ENCODE results near the gene PSMB2.

Gene PSMB2

DNA sequence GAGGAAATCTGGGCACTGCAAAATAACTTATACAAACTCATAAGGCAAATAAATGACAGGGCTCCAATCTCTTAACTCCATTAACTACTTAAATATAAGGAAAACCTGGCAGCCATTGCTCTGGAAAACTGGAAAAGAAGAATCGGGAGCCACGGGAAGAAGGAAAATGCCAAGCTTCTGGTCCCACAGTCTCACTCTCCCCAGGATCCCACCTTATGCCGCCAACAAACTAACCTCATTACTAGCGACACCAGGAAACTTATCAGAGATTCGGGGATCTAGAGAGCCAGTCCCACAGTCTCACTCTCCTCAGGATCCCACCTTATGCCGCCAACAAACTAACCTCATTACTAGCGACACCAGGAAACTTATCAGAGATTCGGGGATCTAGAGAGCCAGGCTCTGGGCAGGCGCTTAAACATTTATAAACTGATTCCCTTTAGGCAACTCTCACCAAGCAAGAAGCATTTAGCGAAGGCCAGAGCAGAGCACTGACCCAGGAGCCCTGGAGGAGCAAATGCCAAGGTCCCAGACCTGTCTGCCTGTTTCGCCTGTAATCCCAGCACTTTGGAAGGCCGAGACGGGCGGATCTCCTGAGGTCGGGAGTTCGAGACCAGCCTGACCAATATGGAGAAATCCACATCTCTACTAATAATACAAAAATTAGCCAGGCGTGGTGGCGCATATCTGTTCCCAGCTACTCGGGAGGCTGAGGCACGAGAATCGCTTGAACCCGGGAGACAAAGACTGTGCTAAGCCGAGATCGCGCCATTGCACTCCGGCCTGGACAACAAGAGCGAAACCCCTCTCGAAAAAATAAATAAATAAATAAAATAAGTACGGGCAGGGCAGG, 720 bp downstream of the PSMB2 start:
- DNase-seq, result no peak

DNA sequence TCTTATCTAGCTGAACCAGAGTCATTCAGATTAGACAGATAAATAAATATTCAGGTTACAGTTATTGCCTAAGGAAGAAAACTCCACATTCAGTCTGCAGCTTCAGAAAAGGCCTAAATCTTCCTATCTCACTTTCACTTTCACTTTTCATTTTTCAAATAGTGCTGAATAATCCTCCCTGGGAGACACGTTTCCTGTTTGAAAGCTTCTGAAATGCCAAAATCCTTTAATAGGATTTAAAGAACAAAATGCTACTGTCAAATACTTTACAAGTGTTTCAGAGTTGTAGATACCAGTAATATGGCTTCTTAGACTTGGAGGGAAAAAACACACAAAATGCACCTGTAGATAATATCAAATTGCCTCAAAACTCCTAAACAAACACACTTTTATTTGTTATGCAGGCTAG, 3.9 kb downstream of the PSMB2 start:
- no peak for DNase-seq

- no peak for DNase-seq
Measured at GRCh38 chr1:35633547-35633946, 7.8 kb downstream of the PSMB2 start.

DNA sequence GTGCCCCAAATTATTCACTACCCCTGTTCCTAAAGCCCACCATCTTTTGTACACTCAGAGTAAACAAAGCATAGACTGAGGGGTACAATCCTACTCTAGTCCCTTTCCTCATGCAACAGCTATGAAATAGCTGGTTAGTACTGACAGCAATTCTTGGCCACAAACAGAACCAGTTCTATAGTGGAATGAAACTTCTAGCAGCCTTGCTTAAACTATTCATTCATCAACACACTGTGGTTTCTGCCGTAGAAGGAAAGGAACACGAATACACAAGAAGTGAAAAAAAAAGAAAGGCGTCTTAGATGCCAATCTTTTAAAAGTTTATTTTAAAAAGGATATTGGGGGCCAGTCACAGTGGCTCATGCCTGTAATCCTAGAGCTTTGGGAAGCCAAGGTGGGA, 9.9 kb downstream of the PSMB2 start:
- no peak for DNase-seq

- DNase-seq, result no peak
Measured at GRCh38 chr1:35629051-35629450, 12.3 kb downstream of the PSMB2 start.

DNA sequence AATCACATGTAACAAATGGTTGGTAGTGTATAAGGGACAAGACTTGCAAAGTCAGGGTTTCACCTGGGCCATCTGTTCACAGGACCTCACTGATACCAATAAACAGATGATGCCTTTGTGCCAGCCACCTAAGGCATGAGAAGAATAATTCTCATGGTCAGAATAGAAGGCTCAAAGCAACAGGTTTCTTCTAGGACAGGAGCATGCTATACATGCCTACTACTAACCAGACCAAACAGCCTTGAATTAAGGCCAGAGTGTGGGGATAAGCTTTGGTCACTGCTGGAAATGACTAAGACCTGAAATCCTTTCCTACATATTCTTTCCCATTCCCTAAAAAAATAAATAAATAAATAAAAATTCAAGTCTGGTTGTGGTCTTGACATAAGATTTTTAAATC, 17.5 kb downstream of the PSMB2 start:
- DNase-seq, result no peak

DNA sequence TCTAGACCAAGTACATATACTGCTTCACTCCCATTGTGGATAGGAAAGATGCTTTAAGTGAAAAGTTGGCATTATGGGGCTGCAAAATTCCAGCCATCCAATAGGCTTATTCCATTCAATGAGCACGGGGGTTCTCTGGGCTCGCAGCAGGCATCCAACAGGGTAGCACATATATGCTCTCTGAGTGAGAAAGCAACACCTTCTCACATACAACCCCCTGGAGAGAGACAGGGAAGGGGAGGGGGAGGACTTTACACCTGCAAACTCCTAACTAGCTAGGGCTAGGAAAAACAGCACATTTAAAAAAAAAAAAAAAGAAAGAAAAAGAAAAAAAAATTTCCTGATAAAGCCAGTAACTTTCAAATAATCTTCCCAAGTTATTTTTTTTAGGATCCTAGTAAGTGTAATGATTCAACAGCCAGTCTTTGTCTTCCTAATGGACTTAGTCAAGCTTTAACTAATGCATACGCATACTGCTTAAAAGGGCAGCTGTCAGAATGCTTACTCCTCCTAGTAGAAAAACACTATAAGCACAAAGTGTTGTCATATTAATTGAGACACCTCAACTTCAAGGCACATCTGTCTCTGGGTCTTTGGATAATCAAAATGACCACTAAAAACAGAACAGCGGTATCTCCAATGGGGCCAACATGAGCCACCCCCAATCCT, 18.7 kb downstream of the PSMB2 start:
- no peak for DNase-seq

- DNase-seq, result no peak
Measured at GRCh38 chr1:35619237-35620121, 21.8 kb downstream of the PSMB2 start.

GRCh38 chr1:35615440-35615839, 25.9 kb downstream of the PSMB2 start:
- DNase-seq, result no peak

- DNase-seq, result no peak
Measured at GRCh38 chr1:35611655-35612054, 29.7 kb downstream of the PSMB2 start.

- no peak for DNase-seq
Measured at GRCh38 chr1:35605867-35606182, 35.5 kb downstream of the PSMB2 start.

GRCh38 chr1:35605071-35605866, 36.1 kb downstream of the PSMB2 start:
- no peak for DNase-seq

- DNase-seq, result no peak
Measured at GRCh38 chr1:35603941-35604340, 37.4 kb downstream of the PSMB2 start.

GRCh38 chr1:35603468-35603867, 37.9 kb downstream of the PSMB2 start:
- no peak for DNase-seq

- DNase-seq, result no peak
Measured at GRCh38 chr1:35600593-35600992, 40.7 kb downstream of the PSMB2 start.

DNA sequence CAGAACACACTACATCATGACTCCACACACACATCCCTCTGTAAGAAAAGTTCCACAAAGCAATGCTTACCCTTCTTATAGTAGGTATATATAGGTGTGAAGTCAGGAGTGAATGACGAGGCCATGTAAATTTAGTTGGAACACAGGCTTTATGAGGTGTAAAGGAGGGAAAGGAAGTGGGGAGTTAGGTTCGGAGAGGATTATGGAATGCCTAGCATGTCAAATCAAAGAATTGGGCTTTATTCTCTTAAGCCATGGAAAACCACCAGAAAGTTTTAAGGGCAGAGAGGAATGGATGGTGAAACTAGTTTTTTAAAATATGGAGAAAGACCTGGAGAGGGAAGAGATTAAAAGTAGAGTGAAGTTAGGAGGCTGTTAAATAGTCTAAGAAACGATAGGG, 41.9 kb downstream of the PSMB2 start:
- no peak for DNase-seq

- no peak for DNase-seq
Measured at GRCh38 chr1:35598895-35599294, 42.4 kb downstream of the PSMB2 start.

GRCh38 chr1:35597870-35598269, 43.5 kb downstream of the PSMB2 start:
- DNase-seq, result no peak

DNA sequence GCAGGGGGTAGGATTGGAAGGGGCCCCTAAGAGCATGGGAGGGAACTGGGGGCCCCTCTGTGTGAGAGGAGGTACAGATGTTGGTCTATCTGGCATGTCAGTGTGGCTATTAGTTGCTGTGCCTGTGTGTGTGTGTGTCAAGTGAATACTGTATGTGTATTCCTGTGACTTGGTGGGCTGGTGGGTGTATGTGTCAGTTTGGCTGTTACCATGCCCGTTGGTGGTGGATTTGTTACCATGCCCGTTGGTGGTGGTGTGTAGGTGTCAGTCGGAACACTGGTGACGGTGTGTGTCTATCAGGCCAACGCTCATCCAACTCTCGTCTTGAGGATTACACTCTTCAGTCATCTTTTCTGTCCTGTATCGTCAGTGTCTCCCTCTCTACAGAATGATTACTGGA, 45.6 kb downstream of the PSMB2 start:
- no peak for DNase-seq

DNA sequence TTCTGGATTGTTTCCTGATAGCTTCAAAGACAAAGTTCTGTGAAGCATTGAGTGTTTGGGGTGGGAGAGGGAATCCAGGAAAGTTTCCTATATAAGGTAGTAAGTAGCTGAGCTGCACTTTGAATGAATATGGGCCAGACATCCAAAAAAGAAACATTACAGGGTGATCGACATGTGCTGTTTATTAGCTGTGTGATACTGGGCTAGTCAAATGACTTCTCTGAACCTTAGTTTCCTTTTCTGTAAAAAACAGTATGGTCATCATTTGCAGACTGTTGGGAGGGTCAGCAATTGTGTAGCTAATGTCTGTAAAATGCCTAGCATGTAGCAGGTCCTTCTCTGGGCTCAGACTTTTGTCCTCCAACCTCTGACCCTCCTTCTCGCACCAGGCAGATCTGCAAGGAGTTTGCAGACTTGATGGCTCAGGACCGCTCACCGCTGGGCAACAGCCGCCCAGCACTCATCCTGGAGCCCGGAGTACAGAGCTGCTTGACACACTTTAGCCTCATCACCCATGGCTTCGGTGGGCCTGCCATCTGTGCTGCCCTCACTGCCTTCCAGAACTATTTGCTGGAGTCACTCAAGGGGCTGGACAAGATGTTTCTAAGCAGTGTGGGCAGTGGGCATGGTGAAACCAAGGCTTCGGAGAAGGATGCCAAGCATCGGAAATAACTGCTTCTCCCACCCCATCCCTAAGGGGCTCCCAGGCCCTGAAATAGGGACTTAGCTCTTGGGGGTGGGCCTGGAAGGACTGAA, 47.1 kb downstream of the PSMB2 start:
- no peak for DNase-seq

GRCh38 chr1:35592991-35593769, 48.1 kb downstream of the PSMB2 start:
- no peak for DNase-seq
